Stimulated activated CD4-positive, alpha-beta T cell treated with anti-CD3 and anti-CD28 coated beads, Interleukin-15, amount 100 ng/mL, for 1 hour (primary cell): ENCODE measurements around the gene SFTPB.
A peak's percentile ranks its signal among the peaks of the same experiment; 100 is the strongest.

ENCODE experiments used
- DNase-seq, 2 donors: peaks; one replicate each; pipeline ENCODE4 v3.0.0-alpha.2; 2020; ENCODE audit warnings: low read depth in 1 of 2, low spot score in 1 of 2

The SFTPB gene

DNA sequence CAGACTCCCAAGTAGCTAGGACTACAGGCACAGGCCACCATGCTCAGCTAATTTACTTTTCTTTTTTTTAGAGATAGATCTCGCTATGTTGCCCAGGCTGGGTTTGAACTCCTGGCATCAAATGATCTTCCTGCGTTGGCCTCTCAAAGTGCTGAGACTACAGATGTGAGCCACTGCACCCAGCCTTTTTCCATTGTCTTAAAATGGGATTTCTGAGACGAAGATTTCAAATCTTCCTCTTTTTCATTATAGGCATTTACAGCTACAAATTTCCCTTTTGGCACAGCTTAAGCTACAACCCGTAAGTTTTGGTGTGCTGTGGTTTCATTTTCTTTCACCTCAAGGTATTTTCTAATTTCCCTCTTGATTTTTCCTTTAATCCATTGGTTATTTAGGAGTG lies 34.8 kb upstream of the SFTPB start:
- no peak for DNase-seq

GRCh38 chr2:85702172-85702571 lies 34.2 kb upstream of the SFTPB start:
- DNase-seq = no peak

DNA sequence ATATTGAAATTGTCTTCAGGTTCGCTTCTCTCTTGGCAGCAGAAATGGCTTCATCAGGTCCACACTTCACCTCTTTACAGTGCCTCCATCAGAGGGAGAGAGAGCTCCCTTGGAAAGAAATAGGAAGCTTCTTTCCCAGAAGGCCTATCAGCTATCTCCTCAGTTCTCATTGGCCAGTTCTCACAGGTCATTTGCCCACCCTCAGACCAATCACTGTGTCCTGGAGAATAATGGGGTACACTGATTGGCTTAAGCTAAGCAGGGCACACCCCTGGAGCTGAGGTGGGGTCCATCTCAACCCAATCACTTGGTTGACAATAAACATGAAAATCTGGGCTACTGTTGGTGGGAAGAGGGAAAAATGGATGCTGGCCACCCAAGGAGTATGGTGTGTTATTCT lies 31.3 kb upstream of the SFTPB start:
- DNase-seq = no peak

GRCh38 chr2:85698880-85699254 lies 30.9 kb upstream of the SFTPB start:
- DNase-seq = no peak

GRCh38 chr2:85698184-85698879 lies 30.3 kb upstream of the SFTPB start:
- DNase-seq = no peak

GRCh38 chr2:85697716-85698115 lies 29.7 kb upstream of the SFTPB start:
- DNase-seq = no peak

GRCh38 chr2:85697096-85697495 lies 29.1 kb upstream of the SFTPB start:
- no peak for DNase-seq

- no peak for DNase-seq
Observed at GRCh38 chr2:85695691-85696668, 28.0 kb upstream of the SFTPB start.

- DNase-seq = no peak
Observed at GRCh38 chr2:85695121-85695520, 27.1 kb upstream of the SFTPB start.

GRCh38 chr2:85694052-85695025 lies 26.3 kb upstream of the SFTPB start, which contains the start of gene GNLY:
GNLY (plus strand) TSS chr2:85694358; CDS start chr2:85694419, 61 bp downstream.
- DNase-seq = no peak

- no peak for DNase-seq
Observed at GRCh38 chr2:85692039-85692645, 24.1 kb upstream of the SFTPB start.

- no peak for DNase-seq
Observed at GRCh38 chr2:85690932-85691331, 22.9 kb upstream of the SFTPB start.

- DNase-seq = no peak
Observed at GRCh38 chr2:85684806-85685205, 16.8 kb upstream of the SFTPB start.

- DNase-seq = no peak
Observed at GRCh38 chr2:85684380-85684779, 16.4 kb upstream of the SFTPB start.

- no peak for DNase-seq
Observed at GRCh38 chr2:85682378-85682777, 14.4 kb upstream of the SFTPB start.

DNA sequence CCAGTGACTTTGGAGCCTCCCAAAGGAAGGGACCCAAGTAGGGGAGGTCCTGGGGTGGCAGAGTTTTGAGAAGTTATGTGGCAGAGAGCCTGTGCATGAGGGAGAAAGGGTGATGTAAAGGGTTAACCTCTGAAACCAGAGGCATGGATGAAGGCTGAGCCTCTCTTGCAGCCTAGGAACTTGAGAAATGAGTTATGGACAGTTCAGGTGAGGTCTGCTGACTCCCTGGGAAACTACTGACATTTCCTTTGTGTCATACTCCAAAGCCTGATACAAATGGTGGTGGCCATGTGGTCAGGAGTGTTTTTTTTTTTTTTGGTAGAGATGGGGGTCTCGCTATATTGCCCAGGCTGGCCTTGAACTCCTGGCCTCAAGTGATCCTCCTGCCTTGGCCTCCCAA lies 13.8 kb upstream of the SFTPB start:
- no peak for DNase-seq

- DNase-seq = no peak
Observed at GRCh38 chr2:85681372-85681763, 13.4 kb upstream of the SFTPB start.

DNA sequence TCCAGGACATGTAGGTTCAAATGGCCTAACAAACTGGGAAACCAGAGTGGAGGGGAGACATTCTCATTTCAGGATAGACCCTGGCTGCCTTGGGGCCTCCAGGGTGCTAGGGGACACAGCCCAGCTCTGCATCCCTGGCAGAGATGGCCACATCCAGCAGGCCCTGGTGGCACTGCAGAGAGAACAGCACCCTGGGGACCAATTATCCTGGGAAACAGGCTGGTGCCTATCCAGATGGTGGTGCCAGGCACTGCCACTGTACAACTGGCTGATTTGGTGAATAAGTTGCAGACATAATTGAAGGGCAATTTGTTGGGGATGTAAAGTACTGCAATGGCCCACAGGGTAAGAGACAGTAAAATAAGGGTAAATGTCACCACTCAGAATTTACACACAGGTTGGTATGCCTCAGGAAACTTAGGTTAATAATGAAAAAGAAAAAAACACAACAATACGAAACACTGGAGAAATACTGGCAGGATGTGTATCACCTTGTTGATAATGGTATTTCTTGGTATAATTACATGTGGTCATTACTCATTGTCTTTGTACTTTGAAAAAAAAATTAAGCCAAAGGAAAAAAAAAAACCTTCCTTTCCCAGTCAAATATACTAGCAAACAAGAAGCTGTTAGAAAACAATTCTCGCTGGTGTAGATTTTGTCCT lies 12.8 kb upstream of the SFTPB start:
- DNase-seq = no peak

- DNase-seq = peak; percentile 48 to 64
Observed at GRCh38 chr2:85678794-85679672, 11.0 kb upstream of the SFTPB start.
